Hematopoietic multipotent progenitor cell treated with erythropoietin and hydrocortisone succinate and interleukin-3 and kit ligand, for 8 days (in vitro differentiated cells): ENCODE results near the gene KCNH8.

ENCODE experiments used
- DNase-seq: peaks from one replicate; pipeline ENCODE4 v3.0.0-alpha.2; 2015

The KCNH8 gene

GRCh38 chr3:19506171-19506570, 357.9 kb downstream of the KCNH8 start:
- DNase-seq = no peak

GRCh38 chr3:19522305-19522704, 374.0 kb downstream of the KCNH8 start:
- no peak for DNase-seq

- DNase-seq = no peak
Observed at GRCh38 chr3:19526071-19526470, 377.8 kb downstream of the KCNH8 start.

GRCh38 chr3:19527746-19528145, 379.4 kb downstream of the KCNH8 start:
- DNase-seq = no peak

- no peak for DNase-seq
Observed at GRCh38 chr3:19531426-19531825, 383.1 kb downstream of the KCNH8 start.

GRCh38 chr3:19539518-19540392, 391.4 kb downstream of the KCNH8 start:
- no peak for DNase-seq

GRCh38 chr3:19540464-19540863, 392.2 kb downstream of the KCNH8 start:
- no peak for DNase-seq

- no peak for DNase-seq
Observed at GRCh38 chr3:19541284-19541683, 393.0 kb downstream of the KCNH8 start.

- peak; percentile 20 for DNase-seq
Observed at GRCh38 chr3:19543212-19543841, 395.0 kb downstream of the KCNH8 start.

GRCh38 chr3:19547665-19548464, 399.6 kb downstream of the KCNH8 start:
- no peak for DNase-seq

GRCh38 chr3:19559724-19560442, 411.6 kb downstream of the KCNH8 start:
- no peak for DNase-seq

GRCh38 chr3:19573644-19574043, 425.3 kb downstream of the KCNH8 start:
- DNase-seq = no peak

GRCh38 chr3:19574268-19574667, 426.0 kb downstream of the KCNH8 start:
- no peak for DNase-seq

- no peak for DNase-seq
Observed at GRCh38 chr3:19576343-19576742, 428.0 kb downstream of the KCNH8 start.
